Measurements from ENCODE around the gene KIF12. TPM values are rescaled to one million over a fixed set of nuclear protein-coding genes. Genes with fewer than 3 reads are reported as not detected.
"Not testable (repeated sequence)": the region's sequence is repeated elsewhere in the genome, so short reads cannot be mapped to it uniquely, and the experiment has no call there.

Gene KIF12
- total RNA-seq, 4 donors from 2014 or later, result 1.2 TPM; not detected in 3

DNA sequence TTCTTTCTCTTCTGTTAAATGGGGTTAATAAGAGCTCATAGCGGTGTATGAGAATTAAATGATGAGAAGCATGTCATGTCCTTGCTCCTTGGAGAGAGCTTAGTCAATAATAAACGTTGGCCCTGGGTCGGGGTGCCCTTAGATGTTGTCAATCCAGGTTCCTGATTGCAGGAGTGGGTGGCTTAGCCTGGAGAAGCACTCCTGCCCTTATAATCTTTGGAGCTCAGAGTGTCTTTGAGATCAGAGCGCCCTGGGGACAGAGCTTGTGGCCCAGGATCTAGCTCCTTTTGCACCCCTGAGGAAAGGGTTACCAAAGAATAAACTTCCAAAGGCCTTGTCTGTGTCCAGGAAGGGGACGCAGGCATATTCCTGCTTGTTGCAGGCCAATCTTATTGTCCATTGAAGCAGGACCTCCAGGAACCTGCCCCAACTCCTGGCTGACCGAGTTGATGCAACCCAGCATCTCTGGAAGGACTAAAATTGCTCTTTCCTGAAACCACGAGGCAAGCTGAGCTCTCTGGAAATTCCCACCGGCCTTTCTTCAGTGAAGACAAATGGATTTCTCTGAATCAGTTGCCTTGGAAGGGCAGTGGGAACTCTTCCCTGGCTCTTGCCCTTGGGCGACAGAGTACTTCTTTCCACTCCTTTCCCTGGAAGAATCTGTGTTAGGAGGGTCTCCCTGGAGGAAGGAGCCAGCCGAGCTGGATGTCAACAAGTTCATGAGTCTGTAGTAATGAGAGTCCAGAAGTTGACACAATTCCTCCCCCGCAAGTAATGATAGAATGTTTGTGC lies 14.6 kb downstream of the KIF12 start:
- H3K36me3 ChIP-seq, result no peaks in the 10 kb centered on the region
- no peak overlapping the region for H3K4me3 ChIP-seq
- WGBS, 2 donors, result 67 to 83% methylated on average over 9 of the region's 11 CpGs
- intact Hi-C loops (cut with DNase I), result no loop called here
- no peak for DNase-seq
- peaks cover 0 to 10% (median 2%) of the 10 kb centered on the region in 3 donors for H3K4me1 ChIP-seq
- H3K27me3 ChIP-seq, result peaks cover 0 to 10% (median 0%) of the 10 kb centered on the region in 4 donors
- no peak for TF ChIP-seq POLR2A (IDR thresholded peaks at IDR 0.05)
- TF ChIP-seq, protein P1, sequence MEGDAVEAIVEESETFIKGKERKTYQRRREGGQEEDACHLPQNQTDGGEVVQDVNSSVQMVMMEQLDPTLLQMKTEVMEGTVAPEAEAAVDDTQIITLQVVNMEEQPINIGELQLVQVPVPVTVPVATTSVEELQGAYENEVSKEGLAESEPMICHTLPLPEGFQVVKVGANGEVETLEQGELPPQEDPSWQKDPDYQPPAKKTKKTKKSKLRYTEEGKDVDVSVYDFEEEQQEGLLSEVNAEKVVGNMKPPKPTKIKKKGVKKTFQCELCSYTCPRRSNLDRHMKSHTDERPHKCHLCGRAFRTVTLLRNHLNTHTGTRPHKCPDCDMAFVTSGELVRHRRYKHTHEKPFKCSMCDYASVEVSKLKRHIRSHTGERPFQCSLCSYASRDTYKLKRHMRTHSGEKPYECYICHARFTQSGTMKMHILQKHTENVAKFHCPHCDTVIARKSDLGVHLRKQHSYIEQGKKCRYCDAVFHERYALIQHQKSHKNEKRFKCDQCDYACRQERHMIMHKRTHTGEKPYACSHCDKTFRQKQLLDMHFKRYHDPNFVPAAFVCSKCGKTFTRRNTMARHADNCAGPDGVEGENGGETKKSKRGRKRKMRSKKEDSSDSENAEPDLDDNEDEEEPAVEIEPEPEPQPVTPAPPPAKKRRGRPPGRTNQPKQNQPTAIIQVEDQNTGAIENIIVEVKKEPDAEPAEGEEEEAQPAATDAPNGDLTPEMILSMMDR (IDR thresholded peaks at IDR 0.05), result no peak
- H3K27ac ChIP-seq, result no peak overlapping the region
- H3K9me3 ChIP-seq, result no peaks in the 10 kb centered on the region

GRCh38 chr9:114083666-114084065 lies 15.4 kb downstream of the KIF12 start:
- TF ChIP-seq POLR2A (IDR thresholded peaks at IDR 0.05), result no peak
- TF ChIP-seq, protein P1 (IDR thresholded peaks at IDR 0.05), result no peak
- DNase-seq, result no peak
- intact Hi-C loops (cut with DNase I), result no loop called here
- Histone ChIP-seq H3K27me3 (peaks cover 0 to 10% (median 0%) of the 10 kb centered on the region in 4 donors), H3K4me1 (peaks cover 0 to 10% (median 2%) of the 10 kb centered on the region in 3 donors), H3K9me3 (no peaks in the 10 kb centered on the region), H3K27ac (no peak overlapping the region), H3K4me3 (no peak overlapping the region), H3K36me3 (no peaks in the 10 kb centered on the region)
- 85 to 86% methylated on average over 3 to 4 of the region's 6 CpGs for WGBS, 2 donors

GRCh38 chr9:114082763-114083412 lies 16.2 kb downstream of the KIF12 start:
- peaks cover 0 to 13% (median 0%) of the 10 kb centered on the region in 4 donors for H3K27me3 ChIP-seq
- H3K4me3 ChIP-seq; intact Hi-C loops (cut with DNase I); H3K36me3 ChIP-seq; H3K9me3 ChIP-seq; H3K27ac ChIP-seq; DNase-seq: not testable (repeated sequence)
- peaks cover 0 to 16% (median 2%) of the 10 kb centered on the region in 3 donors for H3K4me1 ChIP-seq
- WGBS, 2 donors, result 22 to 23% methylated on average over 8 to 12 of the region's 13 CpGs

DNA sequence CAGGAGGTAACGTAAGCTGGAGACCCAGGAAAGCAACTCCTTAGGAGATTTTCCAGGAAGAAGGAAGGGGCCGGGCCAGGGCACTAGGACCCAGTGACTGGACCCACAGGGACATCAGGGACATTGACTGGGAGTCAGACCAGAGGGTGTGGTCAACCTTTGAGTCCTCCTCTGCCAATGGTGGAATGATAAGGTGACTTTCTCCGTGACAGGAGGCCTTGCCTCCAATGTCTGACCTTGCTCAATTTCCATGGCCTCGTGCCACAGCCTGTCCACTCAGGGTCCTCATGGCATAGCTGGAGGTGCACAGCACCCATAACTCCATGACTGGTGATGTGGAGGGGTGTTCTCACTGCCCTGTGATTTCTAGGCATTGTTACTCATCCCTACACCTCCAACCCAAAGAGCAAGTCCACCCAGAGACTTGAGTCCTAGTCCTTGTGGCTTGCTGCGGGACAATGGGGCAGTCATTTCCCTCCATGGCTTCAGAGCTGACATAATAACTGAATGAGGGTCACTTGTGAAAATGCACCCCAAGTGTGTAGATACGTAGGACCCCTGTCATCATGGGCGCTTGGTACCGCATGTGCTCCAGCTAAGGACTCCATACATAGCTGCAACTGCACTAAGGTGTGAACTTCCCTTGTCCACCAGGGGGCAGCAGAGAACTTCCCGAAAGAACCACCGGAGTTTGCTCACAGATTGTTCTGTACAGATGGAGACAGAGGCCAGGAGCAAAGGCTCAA lies 16.9 kb downstream of the KIF12 start:
- Histone ChIP-seq H3K4me1 (peaks cover 0 to 16% (median 2%) of the 10 kb centered on the region in 3 donors), H3K36me3 (no peaks in the 10 kb centered on the region), H3K27me3 (peaks cover 0 to 20% (median 0%) of the 10 kb centered on the region in 4 donors), H3K9me3 (no peaks in the 10 kb centered on the region), H3K4me3 (no peak overlapping the region), H3K27ac (no peak overlapping the region)
- no peak for DNase-seq
- intact Hi-C loops (cut with DNase I), result no loop called here
- WGBS, 2 donors, result 33 to 40% methylated on average over 5 to 8 of the region's 10 CpGs
- no peak for TF ChIP-seq POLR2A (IDR thresholded peaks at IDR 0.05)
- TF ChIP-seq, protein P1 (IDR thresholded peaks at IDR 0.05), result peak; percentile 76 to 95 (median 90)

GRCh38 chr9:114081441-114082016 lies 17.6 kb downstream of the KIF12 start:
- no peak for DNase-seq
- H3K4me1 ChIP-seq, result peaks cover 0 to 16% (median 2%) of the 10 kb centered on the region in 3 donors
- TF ChIP-seq POLR2A (IDR thresholded peaks at IDR 0.05), result no peak
- TF ChIP-seq, protein P1 (IDR thresholded peaks at IDR 0.05), result no peak
- no peaks in the 10 kb centered on the region for H3K36me3 ChIP-seq
- intact Hi-C loops (cut with DNase I), result no loop called here
- 70 to 84% methylated on average over 4 to 6 of the region's 6 CpGs for WGBS, 2 donors
- no peak overlapping the region for H3K27ac ChIP-seq
- H3K4me3 ChIP-seq, result no peak overlapping the region
- H3K27me3 ChIP-seq, result peaks cover 0 to 27% (median 0%) of the 10 kb centered on the region in 4 donors
- no peaks in the 10 kb centered on the region for H3K9me3 ChIP-seq

Measured in esophagus squamous epithelium (tissue), 5 donors.